Medulla oblongata (tissue), 1 donor: ENCODE measurements around the gene NLE1.

Source experiments
- DNase-seq: peaks from one replicate; pipeline ENCODE4 v3.0.0-alpha.2; 2015; ENCODE audit errors: extremely low spot score

Gene NLE1

DNA sequence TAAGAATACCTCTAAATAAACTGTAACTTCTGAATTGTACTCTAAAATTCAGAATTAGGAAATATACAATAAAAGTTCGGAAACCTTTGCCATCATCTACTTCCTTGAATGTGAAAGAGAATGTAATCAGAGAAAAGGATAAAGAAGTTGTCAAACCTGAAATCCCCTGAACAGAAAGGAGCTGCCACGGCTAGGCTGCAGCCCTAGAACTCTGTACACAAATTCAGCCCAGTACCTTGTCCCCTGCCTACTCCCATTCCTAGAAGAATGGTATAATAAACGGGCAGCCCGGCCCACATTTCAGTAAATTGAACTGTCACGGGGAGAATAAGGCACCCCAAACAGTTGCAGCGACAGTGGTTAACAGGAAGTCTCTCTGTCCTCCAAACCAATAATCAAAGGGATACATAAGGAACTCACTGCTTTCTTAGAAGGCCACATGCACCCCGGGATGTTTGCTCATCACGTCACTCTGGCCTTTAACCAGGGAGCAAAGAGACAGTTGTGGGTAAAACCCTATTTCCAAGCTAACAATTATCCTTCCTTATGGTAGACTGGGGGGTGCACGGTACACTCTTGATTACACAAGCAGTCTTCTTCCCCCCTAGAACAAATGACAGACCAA lies 54.3 kb downstream of the NLE1 start:
- peak; percentile 80 for DNase-seq

DNA sequence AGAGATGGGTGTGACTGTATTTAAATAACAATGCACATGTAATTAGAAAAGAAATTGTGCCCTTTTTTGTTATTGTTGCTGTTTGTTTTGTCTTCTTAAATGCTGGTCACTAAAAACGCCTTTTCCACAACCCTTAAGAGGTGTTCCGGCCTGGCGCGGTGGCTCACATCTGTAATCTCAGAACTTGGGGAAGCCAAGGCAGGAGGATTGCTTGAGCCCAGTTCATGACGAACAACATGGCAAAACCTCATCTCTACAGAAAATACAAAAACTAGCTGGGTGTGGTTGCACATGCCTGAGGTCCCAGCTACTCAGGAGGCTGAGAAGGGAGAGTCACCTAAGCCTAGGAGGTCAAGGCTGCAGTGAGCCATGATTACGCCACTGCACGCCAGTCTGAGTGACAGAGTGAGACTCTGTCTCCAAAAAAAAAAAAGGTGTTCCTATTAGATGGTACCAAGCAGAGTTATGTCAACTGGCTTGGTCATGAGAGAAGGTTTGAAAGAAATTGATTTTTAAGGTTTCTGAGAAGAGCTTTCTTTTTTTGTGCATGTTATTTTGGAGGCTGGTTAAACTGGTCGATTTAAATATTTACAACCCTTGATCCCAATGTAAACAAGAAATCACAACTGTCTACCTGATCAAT lies 55.1 kb downstream of the NLE1 start:
- peak; percentile 44 for DNase-seq

DNA sequence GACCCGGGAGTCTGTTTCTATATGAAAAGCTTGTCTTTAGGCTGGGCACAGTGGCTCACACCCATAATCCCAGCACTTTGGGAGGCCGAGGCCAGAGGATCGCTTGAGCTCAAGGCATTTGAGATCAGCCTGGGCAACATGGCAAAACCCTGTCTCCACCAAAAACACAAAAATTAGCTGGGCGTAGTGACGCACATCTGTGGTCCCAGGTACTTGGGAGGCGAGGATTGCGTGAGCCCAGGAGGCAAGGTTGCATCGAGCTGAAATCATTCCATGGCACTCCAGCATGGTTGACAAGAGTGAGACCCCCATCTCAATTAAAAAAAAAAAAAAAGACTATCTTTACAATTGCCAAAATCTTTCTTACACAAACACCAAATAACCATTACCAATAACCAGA lies 55.9 kb downstream of the NLE1 start:
- DNase-seq, result peak; percentile 18

DNA sequence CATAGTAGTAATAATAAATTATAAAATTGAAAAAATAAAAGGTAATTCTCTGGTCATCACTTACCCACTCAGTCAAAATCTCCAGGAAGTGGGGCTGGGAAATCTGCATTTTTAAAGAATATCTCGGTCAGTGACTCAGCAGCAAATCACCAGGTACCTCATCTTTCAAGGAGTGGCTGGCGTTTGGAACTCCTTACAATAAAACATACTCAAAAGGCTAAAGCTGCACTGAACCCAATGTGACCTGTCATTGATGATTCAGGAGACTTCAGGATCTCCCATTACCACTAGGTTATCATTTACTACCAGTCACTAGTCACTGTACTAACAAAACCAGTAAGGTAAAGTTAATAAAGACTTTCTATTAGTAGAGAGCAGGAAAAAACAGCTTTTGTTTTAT lies 57.1 kb downstream of the NLE1 start:
- peak; percentile 8 for DNase-seq

DNA sequence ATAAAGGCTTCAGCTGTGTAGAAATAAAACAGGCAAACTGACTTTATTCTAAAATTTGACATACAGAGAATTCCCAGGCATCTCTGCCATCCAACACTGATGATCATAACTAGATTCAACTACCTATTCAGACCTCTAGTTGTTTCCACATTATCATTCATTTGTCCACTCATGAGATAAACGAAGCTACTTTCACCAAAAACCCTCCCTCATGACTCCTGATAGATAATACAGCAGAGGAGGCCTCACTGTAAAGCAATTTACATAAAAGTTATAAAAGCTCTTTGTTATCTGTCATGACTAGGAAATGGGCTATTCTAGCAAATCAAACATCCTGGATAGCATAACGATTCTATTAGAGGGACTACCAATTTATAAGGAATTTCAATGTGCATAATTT lies 59.0 kb downstream of the NLE1 start:
- DNase-seq, result no peak

- DNase-seq, result peak; percentile 40
Measured at GRCh38 chr17:35082073-35082657, 59.9 kb downstream of the NLE1 start.

DNA sequence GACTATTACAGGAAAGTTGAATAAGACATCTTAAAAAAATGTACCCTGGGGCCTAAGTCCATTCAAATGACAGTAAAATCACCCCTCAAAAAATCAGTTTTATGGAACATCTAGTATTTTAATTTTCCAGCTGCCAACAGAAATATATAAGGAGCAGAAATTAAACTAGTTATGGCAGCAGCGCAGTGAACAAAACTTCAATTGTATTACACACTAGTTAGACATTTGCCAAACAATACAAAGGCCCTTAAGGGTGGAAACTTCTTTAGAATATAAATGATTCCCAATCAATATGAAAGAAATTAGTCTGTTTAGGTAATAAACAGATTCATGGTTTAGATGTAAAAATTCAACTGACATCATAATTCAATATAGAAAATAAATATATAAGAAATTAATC lies 60.5 kb downstream of the NLE1 start:
- peak; percentile 51 for DNase-seq

DNA sequence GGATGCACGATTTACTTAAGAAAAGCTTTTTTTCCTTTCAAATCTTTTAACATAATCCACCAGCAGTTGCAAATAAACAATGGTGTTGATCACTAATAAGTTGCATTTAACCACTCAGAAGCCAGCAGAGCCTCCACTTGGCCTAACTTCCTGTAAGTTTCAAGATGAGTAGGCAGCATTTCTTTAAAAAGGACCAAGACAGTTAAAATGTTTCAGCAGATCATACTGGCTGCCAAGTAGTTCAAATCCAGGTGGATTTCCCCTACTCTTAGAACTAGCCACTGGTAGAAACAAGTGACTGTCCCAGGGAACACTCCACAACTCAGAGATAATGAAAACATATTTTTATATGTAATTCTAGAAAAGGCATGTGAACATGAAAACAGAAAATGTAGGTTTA lies 61.6 kb downstream of the NLE1 start:
- no peak for DNase-seq

GRCh38 chr17:35079547-35080423 lies 62.3 kb downstream of the NLE1 start:
- no peak for DNase-seq
